Adrenal gland (tissue), 12 donors: Measurements from ENCODE around the gene TCF19. TPM values are rescaled to one million over a fixed set of nuclear protein-coding genes. Genes with fewer than 3 reads are reported as not detected.

Source experiments
- DNase-seq, 7 donors: peaks; one replicate each; pipeline ENCODE4 v3.0.0-alpha.2; 2019 to 2020
- H3K27ac ChIP-seq, 5 donors: fragments of 200-600 bp; sonication (generic) in 4 of 5; 1 replicate in 3 of 5; 2 replicates in 2 of 5; pipeline versions ENCODE4 v1.5.1 to v1.8.0; 2016 to 2020; ENCODE audit warnings: mild to moderate bottlenecking in 1 of 5
- H3K27me3 ChIP-seq: fragments of 200-600 bp; 2 replicates; pipeline ENCODE4 v1.8.0; 2021
- H3K36me3 ChIP-seq, 2 donors: fragments of 200-600 bp; replicated peaks in 1 of 2; 1 replicate in 1 of 2; 2 replicates in 1 of 2; pipeline versions ENCODE4 v1.5.1 to v1.8.0; 2018 to 2022
- H3K4me1 ChIP-seq, 2 donors: fragments of 200-600 bp; replicated peaks in 1 of 2; 1 replicate in 1 of 2; 2 replicates in 1 of 2; pipeline versions ENCODE4 v1.5.1 to v1.8.0; 2018 to 2021
- H3K4me3 ChIP-seq, 4 donors: fragments of 200-600 bp; sonication (generic) in 3 of 4; one replicate each; pipeline ENCODE4 v1.5.1; 2016 to 2018
- H3K9me3 ChIP-seq, 3 donors: fragments of 200-600 bp; sonication (generic) in 1 of 3; replicated peaks in 1 of 3; 1 replicate in 2 of 3; 2 replicates in 1 of 3; pipeline versions ENCODE4 v1.5.1 to v1.8.0; 2016 to 2021
- CTCF ChIP-seq, 6 experiments: fragments of 450-650 bp in 4 of 6; fragments of 200-600 bp in 2 of 6; sonication (generic) in 1 of 6; IDR thresholded peaks; 1 replicate in 5 of 6; 2 replicates in 1 of 6; pipeline versions ENCODE4 v1.5.1 to v1.8.0; 2016 to 2021; ENCODE audit warnings: antibody characterized with exemption in 6 of 6, mild to moderate bottlenecking in 2 of 6, moderate library complexity in 1 of 6
- POLR2A ChIP-seq, 2 donors: fragments of 450-650 bp; IDR thresholded peaks; one replicate each; pipeline ENCODE4 v1.6.1; 2017; ENCODE audit warnings: antibody characterized with exemption in 2 of 2, mild to moderate bottlenecking in 2 of 2, moderate library complexity in 1 of 2
- WGBS, 4 donors: extraction: QIAGEN DNeasy Blood & Tissue Kit in 2 of 4; methylation state at CpG; one replicate each; pipeline versions ENCODE4 v1.1.5 to v1.1.7; 2013 to 2017; 5-methylcytosine and 5-hydroxymethylcytosine counted together
- intact Hi-C, 2 donors: fragments of 100-400 bp; cut with DNase I; formaldehyde crosslinking; loops; one replicate each; pipeline versions ENCODE4 v1.14.1 to v1.15.0; 2022 to 2023
- polyA plus RNA-seq, 3 donors: library from polyadenylated mRNA; stranded (reverse); fragments of 200-250 nt in 2 of 3; fragments of 350-450 nt in 1 of 3; fragmentation: Illumina TruSeq in 1 of 3; extraction: RNeasy Lipid Tissue Mini Kit (QIAGEN cat#74804) in 1 of 3; gene quantifications; one replicate each; pipeline ENCODE4 v1.2.3, GENCODE V29; 2013 to 2014
- total RNA-seq, 9 donors: library from RNA; depleted of rRNA in 4 of 9; stranded (reverse); fragments of >200 nt in 4 of 9; fragments of 120-200 nt in 1 of 9; fragmentation: NEBNext Ultra II Directional in 1 of 9; extraction: Animal tissue kit (Norgen Biotek cat#: 25700) in 1 of 9; gene quantifications; one replicate each; pipeline versions ENCODE4 v1.1.0 to v1.2.4, GENCODE V29; 2013 to 2023
- donor health status: healthy with polysubstance abuse.
- donor health status: Bipolar disorder and iron deficiency.
- donor health status: DM: yes; HTN: yes; CAD: no.
- donor health status: DM: no; HTN: no; CAD: no.
- donor health status: DM: no; HTN: no; CAD: no.
- donor health status: DM: yes; HTN: yes; CAD: no.

TCF19 gene
- total and polyA plus RNA-seq, 12 donors = 1.8 to 8.4 (median 2.1) TPM

- Histone ChIP-seq H3K36me3 (no peaks in the 10 kb centered on the region), H3K27ac (no peak overlapping the region), H3K27me3 (no peaks in the 10 kb centered on the region), H3K9me3 (no peaks in the 10 kb centered on the region), H3K4me3 (no peak overlapping the region), H3K4me1 (peaks cover 0 to 4% of the 10 kb centered on the region in 2 donors)
- intact Hi-C loops = loop anchor here (2.0 to 5.0 kb wide), 4 partner anchors 53 to 238 kb away; no protein-coding TSS in a partner anchor
- WGBS, 4 donors = 19 to 34% (median 22%) methylated on average over 4 of the region's 4 CpGs
- no peak for TF ChIP-seq POLR2A (IDR thresholded peaks at IDR 0.05)
- no peak for TF ChIP-seq CTCF (IDR thresholded peaks at IDR 0.05)
- DNase-seq = no peak
Measured at GRCh38 chr6:31139599-31139998, 18.8 kb upstream of the TCF19 start.

- intact Hi-C loops = no loop called here
- Histone ChIP-seq H3K4me1 (peaks cover 0 to 4% of the 10 kb centered on the region in 2 donors), H3K27ac (no peak overlapping the region), H3K4me3 (no peak overlapping the region), H3K36me3 (no peaks in the 10 kb centered on the region), H3K27me3 (no peaks in the 10 kb centered on the region), H3K9me3 (no peaks in the 10 kb centered on the region)
- TF ChIP-seq POLR2A (IDR thresholded peaks at IDR 0.05) (no peak), CTCF (IDR thresholded peaks at IDR 0.05) (no peak)
- WGBS, 4 donors = 76 to 97% (median 84%) methylated on average over 7 to 15 of the region's 15 CpGs
- no peak for DNase-seq
Measured at GRCh38 chr6:31140643-31141042, 17.7 kb upstream of the TCF19 start.

GRCh38 chr6:31142361-31142761 lies 16.0 kb upstream of the TCF19 start:
- Histone ChIP-seq H3K27ac (no peak overlapping the region), H3K9me3 (no peaks in the 10 kb centered on the region), H3K36me3 (no peaks in the 10 kb centered on the region), H3K4me3 (no peak overlapping the region), H3K27me3 (no peaks in the 10 kb centered on the region), H3K4me1 (peaks cover 0 to 4% of the 10 kb centered on the region in 2 donors)
- intact Hi-C loops = no loop called here
- 57 to 71% (median 65%) methylated on average over 2 of the region's 2 CpGs for WGBS, 4 donors
- no peak for TF ChIP-seq CTCF (IDR thresholded peaks at IDR 0.05)
- no peak for TF ChIP-seq POLR2A (IDR thresholded peaks at IDR 0.05)
- no peak for DNase-seq

- Histone ChIP-seq H3K9me3 (no peaks in the 10 kb centered on the region), H3K4me1 (no peaks in the 10 kb centered on the region), H3K4me3 (no peak overlapping the region), H3K36me3 (no peaks in the 10 kb centered on the region), H3K27me3 (no peaks in the 10 kb centered on the region), H3K27ac (no peak overlapping the region)
- intact Hi-C loops = no loop called here
- TF ChIP-seq CTCF (IDR thresholded peaks at IDR 0.05) (no peak), POLR2A (IDR thresholded peaks at IDR 0.05) (no peak)
- WGBS, 4 donors = 59 to 78% (median 72%) methylated on average over 10 to 11 of the region's 11 CpGs
- no peak for DNase-seq
Measured at GRCh38 chr6:31143148-31143547, 15.2 kb upstream of the TCF19 start.
